ENCODE measurements around the gene IL31RA. TPM values are rescaled to one million over a fixed set of nuclear protein-coding genes. Genes with fewer than 3 reads are reported as not detected.

Gene IL31RA
- total RNA-seq, 1 donor from 2014 or later, result not detected

DNA sequence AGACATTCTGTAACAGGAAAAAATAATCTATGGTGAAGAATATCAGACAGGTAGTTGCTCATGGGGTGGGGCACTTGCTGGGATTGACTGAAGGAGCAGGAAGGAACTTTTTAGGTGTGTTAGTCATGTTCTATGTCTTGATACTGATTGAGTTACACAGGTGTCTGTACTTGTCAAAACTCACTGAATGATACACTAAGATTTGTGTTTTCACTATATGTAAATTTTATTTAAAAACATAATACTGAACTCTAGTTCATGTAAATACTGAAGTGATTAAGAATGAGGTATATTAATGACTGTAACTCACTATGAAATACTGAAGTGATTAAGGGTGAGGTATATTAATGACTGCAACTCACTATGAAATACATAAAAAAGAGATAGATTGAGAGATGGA, 115.1 kb downstream of the IL31RA start:
- FAIRE-seq, result no peak

DNA sequence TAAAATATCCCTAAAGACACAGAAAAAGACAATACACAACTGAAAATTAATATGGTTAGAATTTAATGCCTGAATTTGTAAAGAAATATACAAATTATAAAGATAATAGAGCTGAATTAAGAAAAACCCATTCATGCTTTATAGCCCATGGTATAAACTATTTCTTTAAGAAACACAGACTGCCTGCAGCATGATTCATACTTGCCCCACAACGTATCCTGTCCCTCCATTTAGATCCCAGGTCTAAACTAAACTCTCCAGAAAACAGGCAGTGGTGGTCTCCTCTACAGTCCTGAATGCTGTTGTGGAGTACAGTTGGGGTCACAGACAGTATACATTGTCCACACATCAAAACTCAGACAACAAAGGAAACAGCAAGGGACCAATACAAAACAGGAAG, 118.8 kb downstream of the IL31RA start:
- FAIRE-seq (no peak), DNase-seq (ENCODE audit: low spot score in 2 of 2) (no peak)

More for the DNA sequence above, 115.1 kb downstream of the IL31RA start:
- no peak for DNase-seq (ENCODE audit: low spot score in 2 of 2)

Small RNA genes lying within 50 kb of the gene (small RNA-seq; reads per million reads assigned to genes)
- not detected for gene AC016596.1

Other genes with a start within 250 kb of the IL31RA start
- 88.0 TPM for gene SLC38A9, start 139.0 kb upstream of the IL31RA start, total RNA-seq
- 0.82 TPM for gene DDX4, start 113.3 kb upstream of the IL31RA start, total RNA-seq
- 40.8 TPM for gene IL6ST, start 143.6 kb downstream of the IL31RA start, total RNA-seq

Data from frontal cortex (tissue), 4 donors.